HepG2 (cell line): ENCODE data around the gene CPXM1. TPM values are rescaled to one million over a fixed set of nuclear protein-coding genes. Genes with fewer than 3 reads are reported as not detected.

Experiments
- DRAP1 ChIP-seq: IDR thresholded peaks from 2 replicates; pipeline ENCODE4 v1.6.1; 2016; ENCODE audit warnings: missing genetic modification reagents, missing compliant biosample characterization
- DZIP1 ChIP-seq: sonication (generic); formaldehyde crosslinking; IDR thresholded peaks from 2 replicates; pipeline ENCODE4 v1.5.0; 2020; ENCODE audit warnings: mild to moderate bottlenecking, missing genetic modification reagents
- FOXP4 ChIP-seq: sonication (generic); formaldehyde crosslinking; IDR thresholded peaks from 2 replicates; pipeline ENCODE4 v1.4.0; 2020; ENCODE audit warnings: missing genetic modification reagents
- HIVEP1 ChIP-seq: sonication (generic); formaldehyde crosslinking; IDR thresholded peaks from 2 replicates; pipeline ENCODE4 v1.4.0; 2020; ENCODE audit warnings: mild to moderate bottlenecking, missing genetic modification reagents
- HNF1B ChIP-seq: sonication (generic); formaldehyde crosslinking; IDR thresholded peaks from 2 replicates; pipeline ENCODE4 v1.5.1; 2020; ENCODE audit warnings: mild to moderate bottlenecking, moderate library complexity, missing genetic modification reagents
- IKZF5 ChIP-seq: IDR thresholded peaks from 2 replicates; pipeline ENCODE4 v1.6.1; 2018; ENCODE audit warnings: missing genetic modification reagents, mild to moderate bottlenecking, missing compliant biosample characterization
- IRF2 ChIP-seq: IDR thresholded peaks from 2 replicates; pipeline ENCODE4 v1.6.1; 2018; ENCODE audit warnings: missing genetic modification reagents, missing compliant biosample characterization
- ISL2 ChIP-seq: sonication (generic); formaldehyde crosslinking; IDR thresholded peaks from 2 replicates; pipeline ENCODE4 v1.5.0; 2020; ENCODE audit warnings: missing genetic modification reagents
- JUN ChIP-seq: sonication (generic); formaldehyde crosslinking; IDR thresholded peaks from 2 replicates; pipeline ENCODE4 v1.4.0; 2020; ENCODE audit warnings: mild to moderate bottlenecking, missing genetic modification reagents
- MLX ChIP-seq: IDR thresholded peaks from 2 replicates; pipeline ENCODE4 v1.6.1; 2016
- SNRNP70 ChIP-seq: fragments of 200-400 bp; formaldehyde crosslinking; IDR thresholded peaks from 2 replicates; pipeline ENCODE4 v1.6.1; 2017; ENCODE audit warnings: mild to moderate bottlenecking, low read depth, low read length, moderate library complexity
- ZFP36 ChIP-seq: fragments of 150-350 bp; IDR thresholded peaks from 2 replicates; pipeline ENCODE4 v1.6.1; 2018; ENCODE audit warnings: borderline replicate concordance, low read length, low read depth; ENCODE audit not compliant: partially characterized antibody
- ZFP36L1 ChIP-seq: sonication (generic); formaldehyde crosslinking; IDR thresholded peaks from 2 replicates; pipeline ENCODE4 v1.8.0; 2022; ENCODE audit warnings: mild to moderate bottlenecking, missing genetic modification reagents, moderate library complexity
- ZNF292 ChIP-seq: sonication (generic); formaldehyde crosslinking; IDR thresholded peaks from 2 replicates; pipeline ENCODE4 v1.8.1; 2022; ENCODE audit warnings: mild to moderate bottlenecking, low read depth, missing genetic modification reagents, borderline replicate concordance
- ZNF367 ChIP-seq: sonication (generic); formaldehyde crosslinking; IDR thresholded peaks from 2 replicates; pipeline ENCODE4 v1.4.0; 2020; ENCODE audit warnings: missing genetic modification reagents, borderline replicate concordance
- ZNF512B ChIP-seq: sonication (generic); formaldehyde crosslinking; IDR thresholded peaks from 2 replicates; pipeline ENCODE4 v1.5.1; 2020; ENCODE audit warnings: missing genetic modification reagents, mild to moderate bottlenecking, borderline replicate concordance
- ZNF572 ChIP-seq: sonication (generic); formaldehyde crosslinking; IDR thresholded peaks from 2 replicates; pipeline ENCODE4 v1.5.1; 2020; ENCODE audit warnings: mild to moderate bottlenecking, missing genetic modification reagents
- ZSCAN25 ChIP-seq: sonication (generic); formaldehyde crosslinking; IDR thresholded peaks from 2 replicates; pipeline ENCODE4 v1.8.0; 2022; ENCODE audit warnings: mild to moderate bottlenecking, missing genetic modification reagents
- polyA plus RNA-seq, 8 experiments: library from polyadenylated mRNA; depleted of rRNA in 3 of 8; stranded (reverse) in 7 of 8; unstranded in 1 of 8; fragments of >200 nt; fragmentation: Illumina TruSeq in 4 of 8; extraction: Trizol in 4 of 8; gene quantifications; 2 replicates each; pipeline versions ENCODE4 v1.2.1 to v1.2.3, GENCODE V29; 2011 to 2016; ENCODE audit warnings: low read depth in 4 of 8, missing spikeins in 1 of 8, mixed read lengths in 1 of 8; ENCODE audit not compliant: insufficient read depth in 1 of 8
- total RNA-seq, 5 experiments: library from RNA; depleted of rRNA; stranded (reverse); fragments of >200 nt; fragmentation: Illumina TruSeq; extraction: Trizol; gene quantifications; 2 replicates each; pipeline ENCODE4 v1.2.3, GENCODE V29; 2016; ENCODE audit warnings: low read depth in 1 of 5

Gene CPXM1
- total and polyA plus RNA-seq, 2 of the 13 experiments (the other 11 are each of a cell fraction or from before 2014, with no cell fraction given) = 0.07 TPM; not detected in 1

GRCh38 chr20:2751347-2751877, 49.0 kb downstream of the CPXM1 start (continued):
- TF ChIP-seq MLX (CRISPR knock-in tag) = no peak
- TF ChIP-seq ZNF367 (CRISPR knock-in tag) = no peak
- no peak; the same call in 1 of the 2 replicates for TF ChIP-seq ZFP36L1 (CRISPR knock-in tag)
- no peak for TF ChIP-seq DRAP1 (CRISPR knock-in tag)
- TF ChIP-seq ZNF292 = peak; percentile 62; the same call in 1 of the 2 replicates
- no peak; the same call in 1 of the 2 replicates for TF ChIP-seq IRF2 (CRISPR knock-in tag)
- no peak for TF ChIP-seq ZSCAN25 (CRISPR knock-in tag)
- TF ChIP-seq DZIP1 = no peak
- TF ChIP-seq HIVEP1 (CRISPR knock-in tag) = peak; percentile 31; the same call in 1 of the 2 replicates
- TF ChIP-seq ISL2 (CRISPR knock-in tag) = 0 out of 2 replicates have a peak, but pooled peaks have one; percentile 45
- no peak for TF ChIP-seq JUN (CRISPR knock-in tag)
- TF ChIP-seq HNF1B (CRISPR knock-in tag) = no peak
- TF ChIP-seq ZNF572 (CRISPR knock-in tag) = no peak
- TF ChIP-seq SNRNP70 = no peak
- TF ChIP-seq ZFP36 = no peak
- TF ChIP-seq FOXP4 (CRISPR knock-in tag) = peak; percentile 76
- TF ChIP-seq IKZF5 (CRISPR knock-in tag) = no peak; the same call in 1 of the 2 replicates
- no peak for TF ChIP-seq ZNF512B
